Measurements from ENCODE around the gene NTSR2. TPM values are rescaled to one million over a fixed set of nuclear protein-coding genes. Genes with fewer than 3 reads are reported as not detected.
A peak's percentile ranks its signal among the peaks of the same experiment; 100 is the strongest.

The NTSR2 gene
- total RNA-seq, 1 donor from 2014 or later, result not detected

GRCh38 chr2:11692966-11693521 is 23.0 kb upstream of the NTSR2 start:
- H3K4me2 ChIP-seq, result no peak overlapping the region
- H3K36me3 Mint-ChIP-seq, result no peaks in the 10 kb centered on the region
- peak; percentile 78 for DNase-seq (ENCODE audit: low spot score)
- peaks cover 6% of the 10 kb centered on the region for H3K27me3 ChIP-seq
- peaks cover 8% of the 10 kb centered on the region for H3K4me1 ChIP-seq
- peaks cover 3% of the 10 kb centered on the region for H3K27me3 Mint-ChIP-seq (ENCODE audit: insufficient read depth, low read depth)
- no peak overlapping the region for H3K4me3 ChIP-seq
- H3K4me1 Mint-ChIP-seq, result peaks cover 26% of the 10 kb centered on the region
- H3K4me3 Mint-ChIP-seq, result no peak overlapping the region
- H3K36me3 ChIP-seq, result no peaks in the 10 kb centered on the region
- no peak overlapping the region for H2AFZ ChIP-seq (replicated peaks)
- H3F3A ChIP-seq (ENCODE audit: low read depth), result peaks cover 11% of the 10 kb centered on the region
- TF ChIP-seq EZH2 (IDR thresholded peaks at IDR 0.05), result no peak
- TF ChIP-seq, protein P1, sequence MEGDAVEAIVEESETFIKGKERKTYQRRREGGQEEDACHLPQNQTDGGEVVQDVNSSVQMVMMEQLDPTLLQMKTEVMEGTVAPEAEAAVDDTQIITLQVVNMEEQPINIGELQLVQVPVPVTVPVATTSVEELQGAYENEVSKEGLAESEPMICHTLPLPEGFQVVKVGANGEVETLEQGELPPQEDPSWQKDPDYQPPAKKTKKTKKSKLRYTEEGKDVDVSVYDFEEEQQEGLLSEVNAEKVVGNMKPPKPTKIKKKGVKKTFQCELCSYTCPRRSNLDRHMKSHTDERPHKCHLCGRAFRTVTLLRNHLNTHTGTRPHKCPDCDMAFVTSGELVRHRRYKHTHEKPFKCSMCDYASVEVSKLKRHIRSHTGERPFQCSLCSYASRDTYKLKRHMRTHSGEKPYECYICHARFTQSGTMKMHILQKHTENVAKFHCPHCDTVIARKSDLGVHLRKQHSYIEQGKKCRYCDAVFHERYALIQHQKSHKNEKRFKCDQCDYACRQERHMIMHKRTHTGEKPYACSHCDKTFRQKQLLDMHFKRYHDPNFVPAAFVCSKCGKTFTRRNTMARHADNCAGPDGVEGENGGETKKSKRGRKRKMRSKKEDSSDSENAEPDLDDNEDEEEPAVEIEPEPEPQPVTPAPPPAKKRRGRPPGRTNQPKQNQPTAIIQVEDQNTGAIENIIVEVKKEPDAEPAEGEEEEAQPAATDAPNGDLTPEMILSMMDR (IDR thresholded peaks at IDR 0.05), result peak; percentile 79
- TF ChIP-seq EZH2phosphoT487 (IDR thresholded peaks at IDR 0.05), result no peak
- H3K27ac ChIP-seq, result no peak overlapping the region
- no peaks in the 10 kb centered on the region for H3K9me3 Mint-ChIP-seq
- no peak overlapping the region for H3K27ac Mint-ChIP-seq
- no peaks in the 10 kb centered on the region for H3K9me3 ChIP-seq (ENCODE audit: low read depth)
- no peak overlapping the region for H3K9ac ChIP-seq
- H3K79me2 ChIP-seq (ENCODE audit: low read depth), result no peaks in the 10 kb centered on the region
- H4K20me1 ChIP-seq (ENCODE audit: low read depth), result no peaks in the 10 kb centered on the region

- DNase-seq (ENCODE audit: low spot score), result no peak
- H3K27me3 Mint-ChIP-seq (ENCODE audit: insufficient read depth, low read depth), result peaks cover 3% of the 10 kb centered on the region
These were observed 21.2 kb upstream of the NTSR2 start for GRCh38 chr2:11691076-11691660.

GRCh38 chr2:11688222-11689069 is 18.5 kb upstream of the NTSR2 start:
- Histone ChIP-seq H3K27me3 (peaks cover 6% of the 10 kb centered on the region), H3F3A (ENCODE audit: low read depth) (peaks cover 12% of the 10 kb centered on the region), H4K20me1 (ENCODE audit: low read depth) (no peaks in the 10 kb centered on the region), H3K27ac (no peak overlapping the region), H3K4me1 (peaks cover 11% of the 10 kb centered on the region), H3K79me2 (ENCODE audit: low read depth) (no peaks in the 10 kb centered on the region), H3K36me3 (no peaks in the 10 kb centered on the region), H3K9me3 (ENCODE audit: low read depth) (no peaks in the 10 kb centered on the region), H2AFZ (replicated peaks) (peak overlapping the region; percentile 97), H3K9ac (no peak overlapping the region), H3K4me2 (peak overlapping the region; percentile 69), H3K4me3 (peak overlapping the region; percentile 34)
- H3K4me3 Mint-ChIP-seq, result peak overlapping the region; percentile 64
- H3K27ac Mint-ChIP-seq, result no peak overlapping the region
- peak; percentile 85 for DNase-seq (ENCODE audit: low spot score)
- peaks cover 18% of the 10 kb centered on the region for H3K4me1 Mint-ChIP-seq
- no peaks in the 10 kb centered on the region for H3K9me3 Mint-ChIP-seq
- peaks cover 5% of the 10 kb centered on the region for H3K27me3 Mint-ChIP-seq (ENCODE audit: insufficient read depth, low read depth)
- TF ChIP-seq EZH2 (IDR thresholded peaks at IDR 0.05), result no peak
- TF ChIP-seq, protein P1 (IDR thresholded peaks at IDR 0.05), result peak; percentile 92
- H3K36me3 Mint-ChIP-seq, result no peaks in the 10 kb centered on the region

More at GRCh38 chr2:11691076-11691660, 21.2 kb upstream of the NTSR2 start:
- H3F3A ChIP-seq (ENCODE audit: low read depth), result peaks cover 12% of the 10 kb centered on the region
- no peak for TF ChIP-seq EZH2 (IDR thresholded peaks at IDR 0.05)
- no peak for TF ChIP-seq EZH2phosphoT487 (IDR thresholded peaks at IDR 0.05)
- TF ChIP-seq, protein P1 (IDR thresholded peaks at IDR 0.05), result no peak
- no peak overlapping the region for H3K4me3 ChIP-seq
- peaks cover 6% of the 10 kb centered on the region for H3K27me3 ChIP-seq
- no peaks in the 10 kb centered on the region for H3K36me3 Mint-ChIP-seq
- H3K79me2 ChIP-seq (ENCODE audit: low read depth), result no peaks in the 10 kb centered on the region
- H3K27ac ChIP-seq, result no peak overlapping the region
- H3K4me3 Mint-ChIP-seq, result no peak overlapping the region
- no peak overlapping the region for H2AFZ ChIP-seq (replicated peaks)
- H3K27ac Mint-ChIP-seq, result no peak overlapping the region
- no peaks in the 10 kb centered on the region for H4K20me1 ChIP-seq (ENCODE audit: low read depth)
- H3K9ac ChIP-seq, result no peak overlapping the region
- H3K4me1 ChIP-seq, result peaks cover 11% of the 10 kb centered on the region
- H3K9me3 ChIP-seq (ENCODE audit: low read depth), result no peaks in the 10 kb centered on the region
- no peaks in the 10 kb centered on the region for H3K36me3 ChIP-seq
- peaks cover 15% of the 10 kb centered on the region for H3K4me1 Mint-ChIP-seq
- H3K9me3 Mint-ChIP-seq, result no peaks in the 10 kb centered on the region
- H3K4me2 ChIP-seq, result no peak overlapping the region

Data from neural progenitor cell (in vitro differentiated cells).